OCI-LY7 (cell line): ENCODE data around the gene REG4. TPM values are rescaled to one million over a fixed set of nuclear protein-coding genes. Genes with fewer than 3 reads are reported as not detected.

ENCODE experiments used
- BruUV-seq: library from RNA; stranded (reverse); fragments of 400-500 nt; replicated peaks from 2 replicates; lab custom pipeline; 2021; lab: Mats Ljungman, UMichigan
- CTCF ChIA-PET: fragments of 300-600 bp; sonication (Branson Sonifier 250); formaldehyde crosslinking; loops from one replicate; lab custom pipeline; 2022; ENCODE audit warnings: antibody characterized with exemption; ENCODE audit not compliant: unreplicated experiment; lab: Charles Lee
- POLR2A ChIA-PET: fragments of 300-600 bp; sonication (Branson Sonifier 250); formaldehyde crosslinking; loops from one replicate; lab custom pipeline; 2022; ENCODE audit warnings: antibody characterized with exemption; lab: Charles Lee
- DNase-seq: peaks from one replicate; pipeline ENCODE4 v3.0.0-alpha.2; 2015; ENCODE audit warnings: low spot score
- H2AFZ ChIP-seq: fragments of 200-600 bp; sonication (generic), shearing (Covaris generic); 2 replicates; pipeline ENCODE4 v1.6.1; 2014; ENCODE audit warnings: mild to moderate bottlenecking, antibody characterized with exemption, low read length, moderate library complexity
- H3K27ac ChIP-seq: fragments of 200-600 bp; sonication (generic); 2 replicates; pipeline ENCODE4 v1.5.1; 2014; ENCODE audit warnings: mixed run types, low read depth, mild to moderate bottlenecking, moderate library complexity, low read length, inconsistent platforms; ENCODE audit not compliant: poor library complexity, severe bottlenecking
- H3K36me3 ChIP-seq: fragments of 200-600 bp; sonication (generic); 2 replicates; pipeline ENCODE4 v1.6.1; 2014; ENCODE audit warnings: mild to moderate bottlenecking, antibody characterized with exemption, low read length, moderate library complexity, mixed read lengths; ENCODE audit not compliant: insufficient read depth
- H3K4me1 ChIP-seq: fragments of 200-600 bp; sonication (generic); 2 replicates; pipeline ENCODE4 v1.5.1; 2014; ENCODE audit warnings: mild to moderate bottlenecking, low read length; ENCODE audit not compliant: insufficient read depth, poor library complexity, severe bottlenecking
- H3K4me2 ChIP-seq: fragments of 200-600 bp; sonication (generic); 2 replicates; pipeline ENCODE4 v1.6.1; 2014; ENCODE audit warnings: mild to moderate bottlenecking, low read length
- H3K4me3 ChIP-seq: fragments of 200-600 bp; sonication (generic); 2 replicates; pipeline ENCODE4 v1.5.1; 2014; ENCODE audit warnings: mild to moderate bottlenecking, low read depth, low read length; ENCODE audit not compliant: poor library complexity, severe bottlenecking
- H3K79me2 ChIP-seq: fragments of 200-600 bp; sonication (generic); 2 replicates; pipeline ENCODE4 v1.6.1; 2016; ENCODE audit warnings: low read depth, mild to moderate bottlenecking, low read length, moderate library complexity, mixed read lengths; ENCODE audit not compliant: insufficient read depth
- H3K9me2 ChIP-seq: fragments of 200-600 bp; sonication (generic); 2 replicates; pipeline ENCODE4 v1.6.1; 2016; ENCODE audit warnings: mild to moderate bottlenecking, low read length, mixed read lengths; ENCODE audit not compliant: insufficient read depth
- H3K9me3 ChIP-seq: fragments of 200-600 bp; sonication (generic); 2 replicates; pipeline ENCODE4 v1.6.1; 2014; ENCODE audit warnings: mild to moderate bottlenecking, mixed run types, low read length, mixed read lengths
- H4K20me1 ChIP-seq: fragments of 200-600 bp; sonication (generic); 2 replicates; pipeline ENCODE4 v1.6.1; 2014; ENCODE audit warnings: mild to moderate bottlenecking, antibody characterized with exemption, low read length, moderate library complexity, mixed read lengths; ENCODE audit not compliant: insufficient read depth
- EZH2phosphoT487 ChIP-seq: fragments of 200-600 bp; sonication (generic); IDR thresholded peaks from 2 replicates; pipeline ENCODE4 v1.6.1; 2018; ENCODE audit warnings: low read depth, borderline replicate concordance, mild to moderate bottlenecking, mixed run types, antibody characterized with exemption, low read length, moderate library complexity, mixed read lengths
- intact Hi-C: fragments of 100-400 bp; cut with micrococcal nuclease; formaldehyde crosslinking; loops from one replicate; pipeline ENCODE4 v1.10.0; 2022; ENCODE audit not compliant: unreplicated experiment
- total RNA-seq, 2 experiments: library from RNA; depleted of rRNA in 1 of 2; stranded (reverse); fragments of >200 nt in 1 of 2; shearing (Covaris generic) in 1 of 2; gene quantifications; 2 replicates each; pipeline ENCODE4 v1.2.3, GENCODE V29; 2014 to 2022
- TF ChIP-seq, protein P1 (sequence below): fragments of 200-600 bp; sonication (generic); conservative IDR thresholded peaks from 2 replicates; pipeline ENCODE4 v1.5.1; 2014; ENCODE audit warnings: mild to moderate bottlenecking, antibody characterized with exemption, low read length, moderate library complexity, mixed read lengths

Gene REG4
- total RNA-seq, 2 experiments from 2014 or later: not detected

DNA sequence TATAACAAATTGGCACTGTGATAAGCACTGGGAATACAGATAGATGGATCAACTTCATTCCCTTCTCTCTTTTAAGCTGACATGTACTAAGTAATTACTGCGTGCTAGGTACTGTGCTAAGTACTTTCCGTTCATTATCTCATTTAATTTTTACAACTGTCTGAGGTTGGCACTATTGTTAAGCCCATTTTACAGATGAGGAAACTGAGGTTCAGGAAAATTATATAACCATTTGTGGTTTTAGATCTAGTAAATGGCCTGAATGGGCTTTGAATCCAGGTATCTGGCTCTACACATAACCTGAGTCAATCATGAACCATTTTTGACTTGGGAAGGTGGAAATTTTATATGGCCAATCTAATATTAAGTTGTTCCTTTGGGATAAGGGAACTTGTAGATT is 39.0 kb downstream of the REG4 start:
- DNase-seq: no peak
- BruUV-seq: no TSS peak
- H3K4me3 ChIP-seq: no peak overlapping the region
- H3K9me2 ChIP-seq: no peaks in the 10 kb centered on the region
- no peaks in the 10 kb centered on the region for H3K4me1 ChIP-seq
- no peaks in the 10 kb centered on the region for H3K36me3 ChIP-seq
- H3K4me2 ChIP-seq: no peak overlapping the region
- CTCF ChIA-PET: interaction anchor here (0.6 kb wide), 1 partner anchor 40 kb away, joined by 3 read pairs; no protein-coding TSS in a partner anchor
- no peak overlapping the region for H3K27ac ChIP-seq
- H3K79me2 ChIP-seq: no peaks in the 10 kb centered on the region
- TF ChIP-seq, protein P1, sequence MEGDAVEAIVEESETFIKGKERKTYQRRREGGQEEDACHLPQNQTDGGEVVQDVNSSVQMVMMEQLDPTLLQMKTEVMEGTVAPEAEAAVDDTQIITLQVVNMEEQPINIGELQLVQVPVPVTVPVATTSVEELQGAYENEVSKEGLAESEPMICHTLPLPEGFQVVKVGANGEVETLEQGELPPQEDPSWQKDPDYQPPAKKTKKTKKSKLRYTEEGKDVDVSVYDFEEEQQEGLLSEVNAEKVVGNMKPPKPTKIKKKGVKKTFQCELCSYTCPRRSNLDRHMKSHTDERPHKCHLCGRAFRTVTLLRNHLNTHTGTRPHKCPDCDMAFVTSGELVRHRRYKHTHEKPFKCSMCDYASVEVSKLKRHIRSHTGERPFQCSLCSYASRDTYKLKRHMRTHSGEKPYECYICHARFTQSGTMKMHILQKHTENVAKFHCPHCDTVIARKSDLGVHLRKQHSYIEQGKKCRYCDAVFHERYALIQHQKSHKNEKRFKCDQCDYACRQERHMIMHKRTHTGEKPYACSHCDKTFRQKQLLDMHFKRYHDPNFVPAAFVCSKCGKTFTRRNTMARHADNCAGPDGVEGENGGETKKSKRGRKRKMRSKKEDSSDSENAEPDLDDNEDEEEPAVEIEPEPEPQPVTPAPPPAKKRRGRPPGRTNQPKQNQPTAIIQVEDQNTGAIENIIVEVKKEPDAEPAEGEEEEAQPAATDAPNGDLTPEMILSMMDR: no peak
- TF ChIP-seq EZH2phosphoT487: no peak
- intact Hi-C loops: no loop called here
- no peaks in the 10 kb centered on the region for H4K20me1 ChIP-seq
- H2AFZ ChIP-seq: no peak overlapping the region
- H3K9me3 ChIP-seq: no peaks in the 10 kb centered on the region
- POLR2A ChIA-PET: no interaction called here

DNA sequence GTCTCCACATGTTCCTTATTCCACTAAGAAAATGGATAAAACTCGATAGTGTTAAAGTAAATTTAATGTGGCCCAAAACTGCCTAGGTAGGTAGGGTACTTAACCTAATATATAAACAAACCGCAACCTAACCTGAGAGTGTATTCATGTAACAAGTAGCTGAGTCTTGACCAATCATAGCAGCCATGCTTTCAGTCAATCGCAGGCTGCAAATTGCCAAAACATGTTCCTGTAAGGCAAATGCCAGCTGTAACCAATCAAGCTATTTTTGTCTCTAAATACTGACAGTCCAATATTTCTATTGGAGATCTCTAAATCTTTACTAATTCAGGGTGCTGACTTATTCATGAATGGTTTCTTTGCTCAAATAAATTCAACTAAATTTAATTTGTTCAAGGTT is 39.5 kb downstream of the REG4 start:
- Histone ChIP-seq H3K4me2 (no peak overlapping the region), H2AFZ (no peak overlapping the region), H3K4me3 (no peak overlapping the region), H3K36me3 (no peaks in the 10 kb centered on the region), H3K4me1 (no peaks in the 10 kb centered on the region), H4K20me1 (no peaks in the 10 kb centered on the region), H3K9me2 (no peaks in the 10 kb centered on the region), H3K27ac (no peak overlapping the region), H3K9me3 (no peaks in the 10 kb centered on the region), H3K79me2 (no peaks in the 10 kb centered on the region)
- intact Hi-C loops: no loop called here
- TF ChIP-seq, protein P1: no peak
- no peak for TF ChIP-seq EZH2phosphoT487
- CTCF ChIA-PET: no interaction called here
- no TSS peak for BruUV-seq
- POLR2A ChIA-PET: no interaction called here
- no peak for DNase-seq

DNA sequence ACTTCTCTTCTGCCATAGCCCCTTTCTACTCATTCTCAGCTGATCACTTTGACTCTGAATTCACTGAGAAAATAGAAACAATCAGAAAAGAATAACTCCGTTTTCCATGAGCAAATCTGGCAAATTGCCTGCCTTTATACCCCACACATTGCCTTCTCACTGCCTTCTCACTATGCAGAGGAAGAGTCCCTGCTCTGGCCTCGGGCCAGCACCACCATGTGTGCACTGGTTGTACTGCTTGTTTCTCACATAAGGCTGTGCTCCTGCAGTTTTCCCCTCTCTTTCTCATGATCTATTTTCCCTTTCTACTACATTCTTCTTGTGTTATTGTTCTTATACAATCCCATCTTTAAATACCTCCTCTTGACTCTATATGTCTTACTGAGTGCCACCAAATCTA is 40.2 kb downstream of the REG4 start:
- Histone ChIP-seq H3K4me2 (no peak overlapping the region), H2AFZ (no peak overlapping the region), H3K79me2 (no peaks in the 10 kb centered on the region), H3K9me2 (no peaks in the 10 kb centered on the region), H4K20me1 (no peaks in the 10 kb centered on the region), H3K4me1 (no peaks in the 10 kb centered on the region), H3K9me3 (no peaks in the 10 kb centered on the region), H3K27ac (no peak overlapping the region), H3K36me3 (no peaks in the 10 kb centered on the region), H3K4me3 (no peak overlapping the region)
- CTCF ChIA-PET: no interaction called here
- no TSS peak for BruUV-seq
- TF ChIP-seq EZH2phosphoT487: no peak
- TF ChIP-seq, protein P1: no peak
- intact Hi-C loops: no loop called here
- POLR2A ChIA-PET: interaction anchor here (0.6 kb wide), 1 partner anchor 9 kb away, joined by 3 read pairs; no protein-coding TSS in a partner anchor
- DNase-seq: no peak
